Kidney capillary endothelial cell (primary cell): ENCODE results near the gene COL5A2.

Experiments used
- DNase-seq: peaks from one replicate; pipeline ENCODE4 v3.0.0-alpha.2; 2018; ENCODE audit warnings: low spot score

The COL5A2 gene

DNA sequence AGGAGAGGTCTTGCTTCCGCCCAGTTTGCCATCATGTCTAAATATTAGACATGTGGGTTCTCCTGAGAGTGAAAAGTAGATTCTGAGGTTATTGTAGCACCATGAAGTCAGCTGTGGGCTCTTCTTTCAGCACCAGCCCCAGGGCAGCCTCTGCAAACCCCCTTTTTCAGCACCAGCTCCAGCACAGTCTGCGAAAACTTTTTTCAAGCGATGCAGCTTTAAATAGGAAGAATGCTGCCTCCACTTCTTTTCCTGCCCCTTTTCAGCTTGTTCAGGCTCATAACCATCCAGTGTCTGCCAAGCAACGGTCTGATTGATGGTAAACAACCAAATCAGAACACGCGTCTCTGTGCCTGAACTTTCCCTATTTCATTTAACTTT lies at the start of gene COL5A2:
TSS of gene COL5A2 (minus strand) at position 192 of the 381 bp plus-strand sequence. CDS start at position 35, 157 bp downstream.
- DNase-seq, result peak; percentile 43

DNA sequence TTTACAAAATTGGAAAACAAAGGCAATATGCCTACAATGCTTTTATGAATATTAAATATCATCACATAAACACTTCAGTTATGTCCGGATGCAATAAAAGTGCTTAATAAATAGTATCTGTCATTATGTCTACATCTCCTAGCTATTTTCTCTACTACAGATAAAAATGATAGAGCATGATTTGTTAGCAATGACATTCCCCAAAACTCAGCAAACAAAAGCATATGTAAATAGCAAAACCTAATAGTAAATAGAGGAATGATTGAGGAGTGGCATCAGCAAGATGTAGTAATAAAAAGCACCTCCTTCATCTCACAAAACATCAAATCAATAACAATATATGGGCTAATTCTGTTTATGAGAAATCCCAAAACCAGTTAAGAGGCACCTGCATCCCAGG lies 46.5 kb upstream of the COL5A2 start:
- DNase-seq, result no peak

DNA sequence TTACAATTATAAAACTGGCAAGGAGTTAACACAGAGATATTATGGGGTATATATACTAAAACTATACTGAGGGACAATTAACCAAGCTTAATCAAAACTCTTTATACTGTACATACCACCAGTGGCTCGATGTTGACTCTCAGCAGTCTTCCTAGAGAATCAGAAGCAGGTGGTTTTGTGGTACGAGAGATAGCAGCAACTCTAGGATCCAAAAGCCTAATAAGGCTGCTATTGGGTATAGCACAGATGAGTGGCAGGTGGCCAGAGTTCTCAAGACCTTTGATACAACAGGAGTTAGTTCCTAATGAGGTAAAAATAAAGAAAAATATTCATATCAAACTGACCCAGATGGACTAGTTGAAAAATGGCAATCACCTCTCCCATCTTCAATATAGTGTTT lies 45.5 kb upstream of the COL5A2 start:
- no peak for DNase-seq

DNA sequence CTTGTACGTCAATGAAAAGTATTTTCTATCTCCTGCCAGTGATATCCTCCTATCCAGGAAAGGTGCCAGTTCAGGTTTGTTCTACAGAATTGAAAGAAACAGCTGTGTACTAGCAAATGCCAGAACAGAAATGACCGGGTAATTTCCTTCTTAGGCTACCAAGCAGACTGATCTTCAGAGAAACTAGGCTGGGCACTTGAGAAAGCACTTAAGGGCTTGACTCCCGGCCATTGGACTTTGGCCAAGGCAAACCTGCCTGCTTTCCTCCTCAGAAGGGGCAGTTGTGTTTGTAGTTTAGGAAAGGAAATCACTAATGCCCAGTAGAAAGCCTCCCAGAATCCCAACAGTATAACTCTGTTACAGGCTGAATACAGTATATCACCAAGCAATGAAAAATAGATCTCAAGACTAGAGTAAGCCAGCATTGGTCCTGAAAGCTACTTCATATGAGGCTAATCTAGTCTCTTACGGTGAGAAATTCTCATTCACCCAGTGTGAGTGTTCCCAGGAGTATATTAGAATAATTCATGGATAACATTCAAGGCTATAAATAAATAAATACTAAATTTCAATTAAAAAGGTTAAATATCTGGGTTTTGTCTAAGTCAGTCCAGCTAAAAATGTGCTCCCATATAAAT lies 43.0 kb upstream of the COL5A2 start:
- DNase-seq, result no peak

DNA sequence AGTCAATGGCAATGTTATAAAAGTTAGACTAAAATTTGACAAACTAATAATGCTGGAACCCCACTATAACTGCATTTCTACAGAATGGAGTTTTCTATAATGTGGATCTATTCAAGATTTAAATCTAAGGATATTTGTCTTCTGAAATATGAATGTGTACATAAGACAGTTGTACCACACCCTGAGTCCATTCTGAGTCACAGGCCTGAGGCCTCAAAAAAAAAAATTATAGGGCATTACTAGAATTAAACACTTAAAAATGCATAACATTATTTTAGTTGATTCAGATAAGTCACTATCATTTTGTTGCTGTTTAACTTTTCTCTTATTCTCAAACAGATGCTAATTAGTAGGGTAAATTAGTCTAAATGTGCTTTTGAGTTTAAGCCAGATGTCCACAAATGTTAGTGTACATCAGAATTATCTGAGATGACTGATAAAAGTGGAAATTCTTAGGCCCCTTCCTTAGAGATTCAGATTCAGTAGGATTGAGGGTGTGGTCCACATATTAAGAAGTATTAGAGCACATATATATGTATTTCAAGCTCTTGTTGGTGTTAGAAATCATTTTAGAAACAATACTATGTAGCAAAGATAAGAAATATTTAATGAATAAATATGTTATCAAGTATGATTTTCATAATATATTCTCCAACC lies 42.4 kb upstream of the COL5A2 start:
- no peak for DNase-seq

DNA sequence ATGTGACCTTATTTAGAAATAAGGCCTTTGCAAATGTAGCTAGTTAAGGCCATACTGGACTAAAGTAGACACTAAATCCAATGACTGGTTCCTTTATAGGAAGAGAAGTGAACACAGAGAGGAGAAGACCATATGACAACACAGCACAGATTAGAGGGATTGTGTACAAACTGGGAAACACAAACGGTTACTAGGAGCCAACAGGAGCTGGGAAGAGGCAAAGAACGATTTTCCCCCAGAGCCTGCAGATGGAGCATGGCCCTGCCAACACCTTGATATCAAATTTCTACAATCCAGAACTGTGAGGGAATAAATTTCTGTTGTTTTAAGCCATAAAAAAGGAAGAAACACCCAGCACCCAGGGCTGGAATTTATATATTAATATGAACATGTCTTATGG lies 38.7 kb upstream of the COL5A2 start:
- DNase-seq, result no peak

DNA sequence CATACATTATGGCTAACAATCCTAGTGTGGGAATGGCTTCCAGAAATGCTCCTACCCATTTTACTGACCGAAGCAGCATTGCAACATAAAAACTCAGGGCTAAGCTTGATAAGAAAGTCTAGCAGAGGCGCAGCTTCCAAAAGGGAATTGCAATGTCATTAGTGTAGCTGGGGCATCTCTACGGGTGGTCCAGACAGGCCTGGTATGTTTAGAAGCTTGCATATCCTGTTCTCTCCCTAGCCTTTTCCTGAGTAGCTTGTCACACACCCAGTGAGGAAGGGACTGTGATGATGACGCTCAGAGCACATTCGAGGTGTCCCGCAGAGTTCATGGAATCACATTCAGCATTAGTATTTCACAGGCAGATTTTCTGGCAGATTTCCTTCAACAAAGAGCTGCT lies 38.0 kb upstream of the COL5A2 start:
- DNase-seq, result no peak

DNA sequence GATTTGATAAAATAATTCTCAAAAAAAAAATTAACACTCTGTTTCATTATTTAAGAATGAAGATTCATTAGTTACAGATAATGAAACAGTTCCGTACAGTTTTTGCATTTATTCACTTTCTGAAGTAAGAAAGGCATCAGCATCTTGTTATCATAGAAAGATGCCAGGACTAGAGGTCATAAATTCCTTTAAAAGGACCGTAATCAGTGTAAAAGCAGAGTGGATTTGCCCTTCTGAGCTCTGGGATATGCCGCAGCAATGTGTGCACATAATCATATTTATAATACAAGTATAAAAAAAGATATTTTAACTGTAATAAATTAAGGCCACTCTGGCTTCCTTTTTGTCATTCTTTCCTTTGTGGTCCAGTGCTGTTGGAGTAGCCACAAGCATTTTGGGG lies 37.5 kb upstream of the COL5A2 start:
- DNase-seq, result no peak

DNA sequence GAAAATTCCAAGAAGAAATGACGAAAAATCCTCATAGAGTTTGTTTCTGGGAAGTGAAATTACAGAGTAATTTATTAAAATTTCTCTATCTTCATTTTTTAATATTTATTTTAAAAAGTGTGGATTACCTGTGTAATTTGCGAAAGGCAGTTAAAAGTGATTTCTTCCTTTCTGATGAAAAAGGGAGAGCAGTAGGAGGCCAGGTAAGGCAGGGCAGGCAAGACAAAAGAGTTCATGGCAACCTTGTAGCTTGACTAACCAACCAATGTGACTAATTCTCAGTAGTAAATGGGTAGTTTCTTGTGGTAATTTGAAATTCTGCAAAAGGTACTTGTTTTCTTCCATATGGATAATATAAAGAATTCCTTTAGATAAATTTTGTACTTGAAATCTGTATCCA lies 34.9 kb upstream of the COL5A2 start:
- DNase-seq, result no peak

DNA sequence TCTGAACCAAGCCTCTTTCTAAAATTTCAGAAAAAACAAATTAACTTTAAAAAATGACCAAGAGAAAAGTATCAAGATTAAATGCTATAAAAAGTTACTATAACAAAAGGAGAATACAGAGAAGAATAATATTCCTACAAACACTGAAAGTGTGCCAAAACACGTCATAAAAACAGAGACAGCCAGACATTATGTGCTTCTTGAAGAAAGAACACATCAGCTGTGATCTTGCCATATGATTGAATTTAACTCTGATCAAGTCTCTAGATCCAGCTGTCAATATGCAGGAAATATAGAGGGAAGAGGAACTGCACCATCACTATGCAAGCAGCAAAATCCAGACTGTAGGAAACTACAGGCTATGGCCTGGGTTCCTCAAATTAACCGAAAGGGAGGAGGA lies 33.7 kb upstream of the COL5A2 start:
- DNase-seq, result no peak

DNA sequence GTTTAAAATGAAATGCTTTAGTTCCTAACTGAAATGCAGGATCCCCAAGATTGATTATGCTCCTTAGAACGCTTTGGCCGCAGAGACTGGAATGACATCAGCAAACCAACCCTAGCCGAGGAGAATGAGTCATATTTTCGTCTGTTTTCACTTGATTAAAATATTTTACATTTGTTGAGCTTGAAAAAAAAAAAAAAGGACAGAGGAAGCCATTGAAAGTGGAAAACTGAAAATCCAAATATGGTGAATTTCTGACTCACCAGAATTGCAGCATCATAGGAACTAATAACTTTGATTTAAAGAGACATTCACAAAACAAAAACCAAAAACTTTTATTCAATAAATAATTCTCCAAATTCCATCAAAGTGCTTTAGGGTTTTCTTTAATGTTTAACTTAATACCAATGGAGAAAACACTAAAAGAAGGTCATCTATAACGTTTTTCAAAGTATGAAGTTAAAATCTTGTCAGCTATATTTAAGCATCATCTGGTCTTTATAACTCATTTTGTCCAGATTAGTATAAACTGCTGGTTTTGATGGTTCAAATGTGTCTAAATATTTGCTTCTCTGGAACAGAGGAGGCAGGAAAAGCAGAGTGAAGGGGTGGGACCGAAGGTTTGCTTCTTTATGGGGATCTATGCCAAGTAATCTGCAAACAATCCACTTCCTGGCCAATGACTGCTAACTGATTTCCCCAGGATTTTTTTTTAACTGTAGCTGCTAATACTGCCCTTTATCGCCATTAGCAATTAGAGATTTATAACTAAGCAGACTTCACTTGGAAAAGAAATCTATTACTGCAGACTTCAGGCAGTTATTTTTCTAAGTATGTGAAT lies 30.9 kb upstream of the COL5A2 start:
- peak; percentile 84 for DNase-seq

DNA sequence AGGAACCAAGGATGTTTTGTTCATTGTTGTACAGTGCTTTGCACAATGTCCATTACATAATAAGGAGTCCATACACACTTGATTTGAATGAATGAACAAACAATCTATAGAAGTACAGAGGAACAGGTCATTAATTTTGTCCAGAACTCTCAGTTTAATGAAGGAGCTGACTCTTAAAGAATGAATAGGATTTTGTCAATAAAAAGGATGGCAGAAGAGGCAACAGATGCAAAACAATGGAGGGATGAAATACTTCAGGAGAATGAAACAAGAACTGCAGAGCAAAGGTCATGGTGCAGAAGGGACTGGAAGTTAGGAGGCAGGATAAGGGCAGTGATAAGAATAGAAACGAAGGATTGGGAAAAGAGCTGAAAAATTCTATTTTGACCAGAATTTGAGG lies 28.7 kb upstream of the COL5A2 start:
- no peak for DNase-seq

DNA sequence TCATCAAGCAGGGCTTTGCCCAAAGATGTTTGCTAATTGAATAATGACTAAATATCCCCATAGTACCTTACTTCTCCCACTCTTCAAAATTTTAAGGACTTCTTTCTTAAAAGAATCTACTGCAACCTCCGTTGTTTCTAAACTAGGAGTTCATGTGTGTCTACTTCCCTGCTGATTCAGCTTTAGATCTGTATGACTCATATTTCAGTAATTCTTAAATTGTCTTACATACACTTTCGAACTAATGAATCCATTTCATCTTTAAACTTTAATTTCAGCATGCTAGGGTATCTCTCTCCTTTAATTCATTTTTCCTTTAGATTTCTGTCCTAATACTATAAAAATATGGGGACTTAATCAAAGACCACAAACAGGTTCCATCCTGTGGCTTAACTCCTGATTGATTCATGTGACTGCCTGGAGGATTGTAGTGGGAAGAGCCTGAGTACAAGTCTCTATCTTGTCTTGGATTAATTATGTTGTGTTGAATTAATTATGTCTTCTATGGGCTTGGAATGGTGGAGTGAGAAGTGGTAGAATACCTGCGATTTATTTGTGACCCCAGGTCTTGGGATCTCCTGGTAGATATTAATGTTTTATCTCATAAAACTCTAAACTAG lies 24.9 kb upstream of the COL5A2 start:
- DNase-seq, result no peak

DNA sequence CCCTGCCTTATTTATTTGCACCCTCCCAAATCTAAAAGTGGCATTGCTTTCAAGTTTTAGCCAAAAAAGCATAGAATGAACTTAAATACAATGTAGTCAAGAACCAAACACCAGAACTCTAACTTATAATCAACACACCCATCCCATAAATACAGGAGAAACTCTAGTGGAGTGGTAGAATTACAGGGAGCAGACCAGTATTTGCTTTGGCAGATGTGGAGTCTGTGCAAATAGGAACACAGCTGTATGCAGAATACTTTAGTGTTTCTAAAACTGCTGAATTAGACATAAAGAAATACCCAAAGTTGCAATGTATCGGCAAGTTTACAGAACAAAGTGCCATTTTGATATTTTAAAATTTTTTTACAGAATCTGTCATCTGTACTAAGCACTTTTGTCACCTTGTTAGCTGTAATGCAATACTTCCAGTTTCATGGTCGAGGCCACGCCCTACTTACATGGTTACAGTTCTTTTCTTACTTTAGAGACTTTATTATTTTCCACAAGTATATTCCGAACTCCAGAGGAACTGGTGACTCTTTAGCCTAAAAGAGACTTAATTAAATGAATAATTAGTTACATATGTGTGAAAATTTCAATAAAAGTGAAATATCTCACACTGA lies 23.7 kb upstream of the COL5A2 start:
- DNase-seq, result no peak

DNA sequence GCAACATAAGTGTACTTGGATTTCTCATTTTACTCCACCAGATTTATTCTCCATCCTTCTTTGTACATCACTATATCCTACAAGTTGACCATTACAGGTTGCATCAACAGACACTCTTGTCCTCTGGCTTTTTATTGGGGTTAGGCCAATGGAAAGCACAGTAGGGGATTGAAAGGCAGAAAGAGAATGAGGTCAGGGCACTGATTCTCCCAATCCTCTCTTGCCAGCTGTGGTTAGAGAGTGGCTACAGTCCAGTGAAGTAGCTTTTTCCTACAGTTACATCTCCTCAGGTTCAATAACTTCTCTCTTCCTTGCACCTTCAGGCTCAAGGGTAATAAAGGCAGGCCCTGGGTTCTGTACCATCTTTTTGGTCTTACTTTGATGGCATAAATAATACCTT lies 20.2 kb upstream of the COL5A2 start:
- no peak for DNase-seq

DNA sequence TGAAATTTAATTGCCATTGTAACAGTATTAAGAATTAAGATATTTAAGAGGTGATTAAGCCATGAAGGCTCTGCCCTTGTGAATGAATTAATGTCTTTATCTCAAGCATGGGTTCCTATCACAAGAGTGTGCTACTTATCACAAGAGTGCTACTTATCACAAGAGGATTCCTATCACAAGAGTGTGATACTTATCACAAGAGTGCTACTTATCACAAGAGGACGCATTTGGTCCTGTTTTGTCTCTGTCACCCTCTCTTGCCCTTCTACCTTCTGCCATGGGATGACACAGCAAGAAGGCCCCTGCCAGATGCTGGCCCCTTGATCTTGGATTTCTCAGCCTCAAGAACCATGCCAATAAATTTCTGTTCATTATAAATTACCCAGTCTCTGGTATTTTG lies 13.2 kb upstream of the COL5A2 start:
- no peak for DNase-seq

DNA sequence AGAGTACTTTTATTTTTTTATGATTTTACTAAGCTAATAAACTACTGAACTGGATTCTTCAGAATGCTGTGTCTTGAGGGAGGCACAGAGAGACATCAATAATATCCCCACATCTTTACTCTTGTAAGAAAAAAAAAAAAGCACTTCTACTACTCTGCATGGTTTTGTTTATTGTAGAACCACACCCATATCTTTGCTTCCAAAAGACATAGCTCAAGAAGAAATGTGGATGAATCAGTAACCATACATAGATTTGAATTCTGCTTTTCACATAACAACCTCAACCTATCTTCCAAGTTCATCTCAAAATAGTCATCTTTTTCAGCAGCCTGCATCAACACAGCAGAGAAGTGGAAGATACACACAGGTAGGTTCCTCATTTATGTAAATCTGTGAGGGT lies 12.2 kb upstream of the COL5A2 start:
- no peak for DNase-seq

DNA sequence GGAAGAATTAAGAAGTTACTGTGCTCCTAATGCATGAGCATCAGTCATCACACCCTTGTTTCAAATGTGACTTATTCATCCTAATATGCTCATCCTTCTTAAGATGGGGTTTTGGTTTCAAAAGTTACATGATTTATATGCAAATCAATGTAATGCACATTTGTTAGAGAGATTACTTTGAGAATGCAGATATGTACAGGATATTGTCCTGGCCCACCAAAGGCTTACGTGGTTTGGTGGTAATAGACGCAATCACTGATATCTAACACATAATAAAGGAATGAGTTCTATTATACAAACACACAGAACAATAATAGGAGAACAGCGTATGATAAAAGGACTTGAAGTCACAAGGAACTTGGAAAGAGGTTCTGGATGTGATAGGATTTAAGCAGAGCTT lies 11.1 kb upstream of the COL5A2 start:
- no peak for DNase-seq

DNA sequence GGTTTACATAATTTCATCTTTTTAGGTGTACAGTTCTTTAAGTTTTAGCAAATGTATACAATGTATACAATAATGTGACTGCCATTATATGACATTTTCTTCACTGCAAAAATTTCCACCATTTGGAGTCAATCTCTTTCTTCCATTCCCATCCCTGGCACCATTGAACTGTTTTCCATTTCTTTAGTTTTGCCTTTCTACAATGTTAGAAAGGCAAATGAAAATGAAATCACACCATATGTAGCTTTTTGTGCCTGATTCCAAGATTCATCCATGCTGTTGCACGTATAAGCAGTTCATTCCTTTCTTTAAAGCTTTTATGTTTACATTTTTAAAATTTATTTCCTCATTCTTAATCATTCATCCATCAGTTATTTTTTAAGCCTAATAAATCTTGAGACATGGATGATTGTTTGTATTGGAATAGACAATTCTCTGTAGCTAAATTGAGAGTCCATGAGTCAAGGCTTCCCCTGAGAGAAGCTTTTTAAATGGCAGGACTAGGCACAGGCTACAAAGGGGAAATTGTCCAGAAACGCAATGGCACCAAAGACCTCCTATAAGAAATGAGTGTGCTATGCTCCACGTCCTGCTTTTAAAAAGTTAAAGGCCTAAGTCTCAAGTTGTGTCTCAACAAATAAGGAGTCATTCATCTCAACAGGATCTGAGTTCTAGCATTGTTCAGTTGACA lies 8.7 kb upstream of the COL5A2 start:
- DNase-seq, result no peak

DNA sequence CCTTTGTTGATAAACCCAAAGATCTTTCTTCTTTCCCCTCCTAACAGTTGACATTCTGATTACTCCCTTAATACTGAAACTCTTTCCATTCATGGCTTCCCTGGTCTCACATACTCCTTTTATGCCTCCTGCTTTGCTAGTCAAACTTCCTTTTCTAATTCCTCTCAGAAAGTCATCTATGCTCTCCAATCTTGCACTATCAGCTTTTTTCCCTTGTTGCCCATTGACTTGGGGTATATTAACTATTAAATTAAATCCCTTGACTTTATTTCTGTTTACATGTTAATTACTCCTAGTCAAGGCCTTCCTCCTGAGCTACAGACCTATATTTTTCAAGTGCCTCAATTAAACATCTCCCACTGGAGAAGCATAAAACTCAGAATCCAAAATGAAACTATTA lies 3.6 kb upstream of the COL5A2 start:
- no peak for DNase-seq

DNA sequence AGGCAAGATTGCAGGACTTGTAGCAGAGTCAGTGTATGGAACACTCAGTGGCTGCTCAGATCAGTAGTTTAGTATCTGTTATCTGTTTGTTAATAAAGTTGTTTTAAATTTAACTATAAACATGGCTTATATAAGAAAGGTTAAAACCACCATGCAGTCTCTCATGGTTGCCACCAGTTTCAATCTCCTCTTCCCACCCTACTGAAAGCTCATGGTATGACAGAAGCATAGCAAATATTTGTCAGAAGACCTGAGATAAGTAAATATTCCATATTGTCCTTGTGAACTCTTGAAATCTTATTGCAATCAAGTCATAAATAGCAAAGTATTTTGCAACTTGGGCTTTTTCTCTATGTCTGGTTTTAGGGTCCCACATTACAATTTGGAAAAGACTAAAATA lies 2.1 kb upstream of the COL5A2 start:
- DNase-seq, result no peak
